T-cell (primary cell): ENCODE results near the gene PRSS53. TPM values are rescaled to one million over a fixed set of nuclear protein-coding genes. Genes with fewer than 3 reads are reported as not detected.
"Not testable (repeated sequence)": the region's sequence is repeated elsewhere in the genome, so short reads cannot be mapped to it uniquely, and the experiment has no call there.

Experiments
- ATAC-seq, 4 experiments: fragments of 200-7000 bp in 3 of 4; fragments of 150-1000 bp in 1 of 4; cut with Tn5 transposase; replicated peaks in 1 of 4; 1 replicate in 3 of 4; 2 replicates in 1 of 4; pipeline ENCODE4 v1.10.0; 2021; ENCODE audit warnings: moderate library complexity in 3 of 4, mild to moderate bottlenecking in 2 of 4, moderate number of reproducible peaks in 1 of 4
- CTCF ChIA-PET, 2 donors: fragments of 300-600 bp; sonication (Branson Sonifier 250); formaldehyde crosslinking; loops; one replicate each; lab custom pipeline; 2022; ENCODE audit warnings: antibody characterized with exemption in 2 of 2; lab: Charles Lee
- POLR2A ChIA-PET, 2 donors: fragments of 300-600 bp; sonication (Branson Sonifier 250); formaldehyde crosslinking; loops; one replicate each; lab custom pipeline; 2022; ENCODE audit warnings: antibody characterized with exemption in 2 of 2; lab: Charles Lee
- DNase-seq, 35 experiments: peaks; one replicate each; pipeline versions ENCODE4 v3.0.0 to v3.0.0-alpha.2; 2013 to 2023
- H3K27ac ChIP-seq: one replicate; pipeline ENCODE4 v1.5.1; 2013; ENCODE audit warnings: low read length
- H3K27me3 ChIP-seq, 2 experiments: replicated peaks in 1 of 2; 1 replicate in 1 of 2; 2 replicates in 1 of 2; pipeline versions ENCODE4 v1.6.1 to v1.7.0; 2013; ENCODE audit warnings: low read length in 1 of 2, mixed read lengths in 1 of 2; ENCODE audit not compliant: control insufficient read depth in 2 of 2, insufficient read depth in 2 of 2; ENCODE audit errors: extremely low read depth in 1 of 2
- H3K36me3 ChIP-seq, 2 donors: 1 replicate in 1 of 2; 2 replicates in 1 of 2; pipeline versions ENCODE4 v1.6.1 to v1.7.0; 2013; ENCODE audit warnings: low read length in 1 of 2; ENCODE audit not compliant: control insufficient read depth in 2 of 2, insufficient read depth in 1 of 2; ENCODE audit errors: extremely low read depth in 1 of 2
- H3K4me1 ChIP-seq, 2 experiments: 1 replicate in 1 of 2; 2 replicates in 1 of 2; pipeline versions ENCODE4 v1.6.1 to v1.7.0; 2013; ENCODE audit warnings: low read length in 2 of 2, mixed read lengths in 1 of 2; ENCODE audit not compliant: insufficient read depth in 2 of 2, control insufficient read depth in 1 of 2; ENCODE audit errors: extremely low read depth in 1 of 2
- H3K4me3 ChIP-seq, 2 donors: 1 replicate in 1 of 2; 2 replicates in 1 of 2; pipeline versions ENCODE4 v1.5.1 to v1.7.0; 2013; ENCODE audit warnings: mild to moderate bottlenecking in 2 of 2, low read length in 1 of 2, moderate library complexity in 1 of 2; ENCODE audit not compliant: control insufficient read depth in 1 of 2; ENCODE audit errors: extremely low read depth in 1 of 2
- H3K9me3 ChIP-seq: 2 replicates; pipeline ENCODE4 v1.7.0; 2013
- H3K27ac Mint-ChIP-seq, 2 donors: one replicate each; pipeline ENCODE4 v1.8.0; 2020 to 2021; ENCODE audit warnings: mild to moderate bottlenecking in 2 of 2, mixed read lengths in 2 of 2
- H3K27me3 Mint-ChIP-seq, 2 donors: one replicate each; pipeline ENCODE4 v1.8.0; 2021 to 2022; ENCODE audit warnings: mixed read lengths in 2 of 2
- H3K36me3 Mint-ChIP-seq: one replicate; pipeline ENCODE4 v1.8.0; 2021; ENCODE audit warnings: mixed read lengths
- H3K4me1 Mint-ChIP-seq, 3 donors: one replicate each; pipeline ENCODE4 v1.8.0; 2020 to 2022; ENCODE audit warnings: mixed read lengths in 3 of 3, mild to moderate bottlenecking in 1 of 3
- H3K4me3 Mint-ChIP-seq, 3 donors: one replicate each; pipeline ENCODE4 v1.8.0; 2020 to 2022; ENCODE audit warnings: mild to moderate bottlenecking in 3 of 3, mixed read lengths in 3 of 3, moderate library complexity in 3 of 3
- H3K9me3 Mint-ChIP-seq, 3 donors: one replicate each; pipeline ENCODE4 v1.8.0; 2020 to 2022; ENCODE audit warnings: mixed read lengths in 3 of 3
- WGBS: methylation state at CpG from one replicate; pipeline ENCODE4 v1.1.5; 2013; ENCODE audit warnings: missing lambda C conversion rate; ENCODE audit not compliant: insufficient coverage; 5-methylcytosine and 5-hydroxymethylcytosine counted together
- total RNA-seq, 35 experiments: library from RNA in 6 of 35; stranded (reverse) in 6 of 35; fragments of 120-200 nt in 1 of 35; gene quantifications; one replicate each; pipeline versions ENCODE4 v1.2.1 to v1.2.4 and lab custom pipeline; 2013 to 2026

PRSS53 gene
- total RNA-seq, 5 donors from 2014 or later (not counting 1 experiment from before 2014, with no cell fraction given), result 4.5 to 15.3 (median 13.1) TPM

DNA sequence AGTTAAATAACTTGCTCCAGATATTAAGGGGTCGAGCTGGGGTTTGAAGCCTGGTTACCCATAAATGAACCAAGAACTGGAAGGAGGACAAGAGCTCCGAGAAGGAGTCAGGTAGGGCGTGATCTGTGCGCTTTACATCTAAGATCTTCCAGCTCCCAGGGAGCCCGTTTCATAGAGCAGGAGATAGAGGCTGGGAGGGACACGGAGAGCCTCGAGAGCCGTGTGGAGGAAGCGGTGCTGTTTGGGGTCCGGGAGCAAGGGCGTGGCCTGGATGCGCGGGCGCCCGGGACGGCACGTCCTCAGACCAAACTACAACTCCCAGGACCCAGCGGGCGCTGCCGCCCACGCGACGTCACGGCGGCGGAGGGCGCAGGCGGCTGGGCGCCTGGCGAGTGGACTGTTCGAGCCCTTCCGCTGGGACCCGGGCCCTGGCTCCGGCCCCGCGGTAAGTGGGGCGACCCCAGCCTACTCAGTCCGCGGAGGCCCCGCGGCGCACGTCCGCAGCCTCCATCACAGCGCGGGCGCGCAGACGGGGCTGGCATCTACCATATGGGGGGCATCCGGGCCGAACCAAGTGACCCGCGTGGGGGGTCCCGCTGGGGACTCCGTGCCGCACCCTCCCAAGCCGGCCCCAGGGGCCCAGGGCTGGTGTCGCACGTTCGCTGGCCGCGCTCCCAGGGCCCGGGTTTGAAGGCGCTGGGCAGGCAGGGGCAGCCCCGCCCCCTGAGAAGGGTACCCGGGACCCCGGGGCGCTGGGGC lies 19.5 kb upstream of the PRSS53 start, which contains the start of gene BCKDK:
TSS of gene BCKDK (plus strand) at position 352 of the 759 bp plus-strand sequence. CDS start 838 bp downstream, outside the sequence.
- peak within 1 kb of the TSS; percentile 75 to 87 (median 82) for H3K4me3 Mint-ChIP-seq
- peaks cover 11 to 31% of the 10 kb centered on the region in 2 donors for H3K36me3 ChIP-seq
- H3K4me3 ChIP-seq, result peak within 1 kb of the TSS; percentile 53 to 65
- 2% methylated on average over 54 of the region's 68 CpGs for WGBS
- H3K27ac ChIP-seq, result peak within 1 kb of the TSS; percentile 4
- DNase-seq (peak in 29 of 35 experiments; percentile 14 to 71 (median 36)), ATAC-seq (peak; percentile 84 to 89 (median 86))
- ChIA-PET POLR2A (interaction anchor here in 1 of 2 donors (1.0 kb wide), 1 partner anchor 10 kb away, joined by 3 read pairs; the partner anchor contains the start of gene KAT8), CTCF (no interaction called here)
- H3K9me3 Mint-ChIP-seq, result no peaks in the 10 kb centered on the region
- H3K27ac Mint-ChIP-seq, result peak within 1 kb of the TSS; percentile 71 to 74
- H3K36me3 Mint-ChIP-seq, result peaks cover 20% of the 10 kb centered on the region
- H3K27me3 ChIP-seq, result no peaks in the 10 kb centered on the region
- H3K4me1 ChIP-seq, result peaks cover 4 to 24% of the 10 kb centered on the region in 2 experiments
- H3K9me3 ChIP-seq, result no peaks in the 10 kb centered on the region
- no peaks in the 10 kb centered on the region for H3K27me3 Mint-ChIP-seq
- H3K4me1 Mint-ChIP-seq, result peaks cover 14 to 19% (median 17%) of the 10 kb centered on the region in 3 donors

DNA sequence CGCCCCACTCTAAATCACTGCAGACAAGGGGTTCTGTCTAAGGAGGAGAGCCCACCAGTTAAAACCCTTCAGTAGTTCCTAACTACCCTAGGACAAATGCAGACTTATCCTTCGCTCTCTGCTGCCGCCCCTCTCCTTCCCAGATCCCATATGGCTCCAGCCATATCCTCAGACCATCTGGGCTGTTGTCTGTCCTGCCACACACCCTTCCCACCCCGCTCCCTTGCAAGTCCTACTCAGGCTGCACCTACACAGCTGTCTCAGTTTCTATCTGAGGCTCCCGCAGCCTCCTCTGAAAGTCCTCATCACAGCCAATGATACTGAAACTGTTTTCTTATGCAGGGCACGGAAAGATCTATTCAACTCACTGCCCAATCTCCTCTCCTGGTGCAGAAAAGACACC lies 18.7 kb upstream of the PRSS53 start:
- DNase-seq (no peak), ATAC-seq (no peak)
- H3K36me3 ChIP-seq, result peaks cover 9 to 28% of the 10 kb centered on the region in 2 donors
- Mint-ChIP-seq H3K9me3 (no peaks in the 10 kb centered on the region), H3K4me1 (peaks cover 14 to 19% (median 17%) of the 10 kb centered on the region in 3 donors), H3K27me3 (no peaks in the 10 kb centered on the region), H3K4me3 (peak overlapping the region; percentile 75 to 87 (median 82)), H3K27ac (peak overlapping the region; percentile 71 to 74), H3K36me3 (peaks cover 18% of the 10 kb centered on the region)
- CTCF ChIA-PET, result no interaction called here
- WGBS, result 70% methylated on average over 3 of the region's 6 CpGs
- no peaks in the 10 kb centered on the region for H3K27me3 ChIP-seq
- H3K27ac ChIP-seq, result no peak overlapping the region
- H3K4me1 ChIP-seq, result peaks cover 4 to 24% of the 10 kb centered on the region in 2 experiments
- POLR2A ChIA-PET, result interaction anchor here in 1 of 2 donors (1.0 kb wide), 1 partner anchor 10 kb away, joined by 3 read pairs; the partner anchor contains the start of gene KAT8
- H3K4me3 ChIP-seq, result no peak overlapping the region
- H3K9me3 ChIP-seq, result no peaks in the 10 kb centered on the region

DNA sequence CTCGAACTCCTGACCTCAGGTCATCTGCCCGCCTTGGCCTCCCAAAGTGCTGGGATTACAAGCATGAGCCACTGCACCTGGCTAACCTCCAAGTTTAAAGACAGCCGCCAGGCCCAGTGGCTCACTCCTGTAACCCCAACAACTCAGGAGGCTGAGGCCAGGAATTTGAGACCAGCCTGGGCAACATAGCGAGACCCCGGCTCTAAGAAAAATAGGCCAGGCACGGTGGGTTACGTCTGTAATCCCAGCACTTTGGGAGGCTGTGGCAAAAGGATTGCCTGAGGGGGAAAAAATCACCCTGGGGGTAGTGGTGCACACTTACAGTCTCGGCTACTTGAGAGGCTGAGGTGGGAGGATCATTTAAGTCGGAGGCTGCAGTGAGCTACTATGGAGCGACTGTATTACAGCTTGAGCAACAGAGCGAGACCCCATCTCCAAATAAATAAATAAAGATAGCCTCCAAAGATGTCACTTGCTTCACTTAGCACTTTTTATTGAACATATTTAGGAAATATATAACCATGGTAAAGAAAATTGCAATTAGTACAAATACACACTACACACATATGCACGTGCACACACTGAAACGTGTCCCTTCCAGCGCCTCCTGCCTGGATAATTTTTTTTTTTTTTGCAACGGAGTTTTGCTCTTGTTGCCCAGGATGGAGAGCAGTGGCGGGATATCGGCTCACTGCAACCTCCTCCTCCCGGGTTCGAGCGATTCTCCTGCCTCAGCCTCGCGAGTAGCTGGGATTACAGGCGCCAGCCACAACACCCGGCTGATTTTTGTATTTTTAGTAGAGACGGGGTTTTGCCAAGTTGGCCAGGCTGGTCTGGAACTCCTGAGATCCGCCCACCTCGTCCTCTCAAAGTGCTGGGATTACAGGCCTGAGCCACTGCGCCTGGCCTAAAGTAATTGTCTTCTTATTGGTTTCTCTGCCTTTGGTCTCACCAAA lies 18.0 kb upstream of the PRSS53 start:
- CTCF ChIA-PET, result interaction anchor here in 1 of 2 donors (0.6 kb wide), 1 partner anchor 11 kb away, joined by 6 read pairs; the partner anchor contains the start of gene KAT8
- H3K9me3 ChIP-seq, result no peaks in the 10 kb centered on the region
- Mint-ChIP-seq H3K9me3 (no peaks in the 10 kb centered on the region), H3K27ac (no peak overlapping the region), H3K4me1 (peaks cover 14 to 19% (median 17%) of the 10 kb centered on the region in 3 donors), H3K27me3 (no peaks in the 10 kb centered on the region), H3K4me3 (peak overlapping the region; percentile 75 to 87 (median 82)), H3K36me3 (peaks cover 14% of the 10 kb centered on the region)
- H3K36me3 ChIP-seq, result peaks cover 9 to 21% of the 10 kb centered on the region in 2 donors
- no peak for ATAC-seq
- no peak overlapping the region for H3K4me3 ChIP-seq
- 92% methylated on average over 13 of the region's 28 CpGs for WGBS
- H3K27ac ChIP-seq, result no peak overlapping the region
- H3K4me1 ChIP-seq, result peaks cover 4 to 24% of the 10 kb centered on the region in 2 experiments
- POLR2A ChIA-PET, result no interaction called here
- H3K27me3 ChIP-seq, result no peaks in the 10 kb centered on the region
- DNase-seq, result no peak

DNA sequence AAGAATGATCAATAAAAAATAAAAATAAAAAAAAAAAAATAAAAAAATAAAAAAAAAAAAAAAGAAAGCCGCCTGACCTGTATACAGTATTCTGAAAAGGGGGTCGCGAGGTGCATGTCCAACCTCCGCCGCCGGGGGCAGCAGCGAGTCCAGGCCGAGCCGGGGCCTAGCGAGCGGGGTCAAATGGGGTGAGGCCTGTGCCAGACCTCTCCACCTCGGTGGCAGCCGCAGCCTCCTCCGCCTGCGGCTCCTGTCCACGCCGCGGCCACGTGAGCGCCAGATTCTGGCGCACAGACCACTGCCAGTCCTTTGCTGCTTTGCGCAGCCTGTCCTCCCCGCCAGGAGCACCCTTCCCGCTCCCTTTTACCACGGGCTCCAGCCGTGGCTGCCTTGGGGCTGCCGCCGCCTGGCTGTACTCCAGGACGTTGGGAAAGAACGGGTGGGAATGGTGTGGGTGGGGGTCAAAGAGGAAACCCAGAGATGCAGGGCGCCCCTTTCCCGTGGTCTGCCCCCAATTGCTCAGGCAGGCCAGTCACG lies 17.0 kb upstream of the PRSS53 start:
- ChIA-PET POLR2A (no interaction called here), CTCF (no interaction called here)
- peak; percentile 71 to 81 (median 76) for ATAC-seq
- Histone ChIP-seq H3K9me3 (no peaks in the 10 kb centered on the region), H3K27ac (no peak overlapping the region), H3K4me1 (peaks cover 4 to 24% of the 10 kb centered on the region in 2 experiments), H3K36me3 (peaks cover 3 to 12% of the 10 kb centered on the region in 2 donors), H3K27me3 (no peaks in the 10 kb centered on the region), H3K4me3 (no peak overlapping the region)
- Mint-ChIP-seq H3K27ac (no peak overlapping the region), H3K36me3 (peaks cover 9% of the 10 kb centered on the region), H3K27me3 (no peaks in the 10 kb centered on the region), H3K4me1 (peaks cover 14 to 19% (median 17%) of the 10 kb centered on the region in 3 donors), H3K9me3 (no peaks in the 10 kb centered on the region), H3K4me3 (peak overlapping the region; percentile 9 to 44 (median 19))
- 6% methylated on average over 20 of the region's 33 CpGs for WGBS
- peak in 34 of 35 experiments; percentile 47 to 82 (median 64) for DNase-seq

DNA sequence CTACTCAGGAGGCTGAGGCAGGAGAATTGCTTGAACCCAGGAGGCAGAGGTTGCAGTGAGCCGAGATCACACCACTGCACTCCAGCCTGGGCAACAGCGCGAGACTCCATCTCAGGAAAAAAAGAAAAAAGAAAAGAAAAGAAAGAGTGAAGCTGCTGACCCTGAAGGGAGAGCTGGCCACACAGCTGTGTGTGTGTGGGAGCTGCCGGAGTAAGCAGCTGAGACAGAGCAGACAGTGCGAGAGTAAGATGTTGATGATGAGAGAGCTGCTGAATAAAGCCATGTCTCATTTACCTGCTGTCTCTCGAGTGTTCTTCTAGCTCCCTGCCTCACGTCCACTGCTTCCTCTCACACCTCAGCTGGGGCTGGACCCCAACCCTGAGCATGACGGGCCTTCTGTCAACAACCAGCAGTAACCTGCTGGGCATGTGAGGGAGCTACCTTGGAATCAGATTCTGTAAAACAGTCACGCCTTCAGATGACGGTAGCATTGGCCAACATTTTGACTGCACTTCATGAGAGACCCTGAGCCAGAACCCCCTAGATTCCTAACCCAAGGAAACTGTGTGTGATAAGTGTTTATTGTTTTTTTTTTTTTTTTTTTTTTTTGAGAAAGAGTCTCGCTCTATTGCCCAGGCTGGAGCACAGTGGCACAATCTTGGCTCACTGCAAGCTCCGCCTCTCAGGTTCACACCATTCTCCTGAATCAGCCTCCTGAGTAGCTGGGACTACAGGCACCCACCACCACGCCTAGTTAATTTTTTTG lies 12.3 kb upstream of the PRSS53 start:
- H3K36me3 Mint-ChIP-seq, H3K4me1 Mint-ChIP-seq, H3K27me3 ChIP-seq, ATAC-seq, CTCF ChIA-PET, H3K36me3 ChIP-seq, POLR2A ChIA-PET, H3K9me3 Mint-ChIP-seq, H3K4me3 ChIP-seq, H3K9me3 ChIP-seq, DNase-seq, H3K27me3 Mint-ChIP-seq, H3K4me1 ChIP-seq, H3K4me3 Mint-ChIP-seq, H3K27ac ChIP-seq, H3K27ac Mint-ChIP-seq: not testable (repeated sequence)
- 92% methylated on average over 6 of the region's 13 CpGs for WGBS
